KMS-11 (cell line): Measurements from ENCODE around the gene MITF.

Source experiments
- H2AFZ ChIP-seq: fragments of 200-600 bp; sonication (generic); 2 replicates; pipeline ENCODE4 v1.6.1; 2016; ENCODE audit warnings: antibody characterized with exemption, mixed run types, low read depth
- H3K27ac ChIP-seq: fragments of 200-600 bp; sonication (generic); 2 replicates; pipeline ENCODE4 v1.6.1; 2016; ENCODE audit warnings: mild to moderate bottlenecking, mixed run types
- H3K27me3 ChIP-seq: fragments of 200-600 bp; sonication (generic); 2 replicates; pipeline ENCODE4 v1.6.1; 2017; ENCODE audit warnings: mild to moderate bottlenecking, low read depth, mixed run types, moderate library complexity; ENCODE audit not compliant: insufficient read depth
- H3K36me3 ChIP-seq: fragments of 200-600 bp; sonication (generic); 2 replicates; pipeline ENCODE4 v1.6.1; 2017; ENCODE audit warnings: mild to moderate bottlenecking, mixed run types; ENCODE audit not compliant: insufficient read depth
- H3K4me1 ChIP-seq: fragments of 200-600 bp; sonication (generic); 2 replicates; pipeline ENCODE4 v1.6.1; 2016; ENCODE audit warnings: mild to moderate bottlenecking, low read depth, mixed run types; ENCODE audit not compliant: poor library complexity, severe bottlenecking
- H3K4me2 ChIP-seq: fragments of 200-600 bp; sonication (generic); 2 replicates; pipeline ENCODE4 v1.7.0; 2016; ENCODE audit warnings: mild to moderate bottlenecking, mixed run types
- H3K4me3 ChIP-seq: fragments of 200-600 bp; sonication (generic); IDR thresholded peaks from 2 replicates; pipeline ENCODE4 v1.6.1; 2017; ENCODE audit warnings: low read depth, low read length, mixed read lengths; ENCODE audit not compliant: insufficient read depth
- H3K79me2 ChIP-seq: fragments of 200-600 bp; sonication (generic); 2 replicates; pipeline ENCODE4 v1.6.1; 2016; ENCODE audit warnings: low read depth, mixed run types; ENCODE audit not compliant: insufficient read depth
- H3K9ac ChIP-seq: fragments of 200-600 bp; sonication (generic); 2 replicates; pipeline ENCODE4 v1.6.1; 2016; ENCODE audit warnings: mild to moderate bottlenecking, mixed run types
- H4K20me1 ChIP-seq: fragments of 200-600 bp; sonication (generic); 2 replicates; pipeline ENCODE4 v1.6.1; 2016; ENCODE audit warnings: mild to moderate bottlenecking, mixed run types; ENCODE audit not compliant: insufficient read depth
- TF ChIP-seq, protein P1 (sequence below): fragments of 200-600 bp; sonication (generic); conservative IDR thresholded peaks from 2 replicates; pipeline ENCODE4 v1.6.1; 2017; ENCODE audit warnings: low read depth, mild to moderate bottlenecking, antibody characterized with exemption, low read length, moderate library complexity, mixed read lengths

MITF gene

GRCh38 chr3:69882560-69882959 is 143.3 kb downstream of the MITF start:
- H3K4me1 ChIP-seq: no peaks in the 10 kb centered on the region
- no peak overlapping the region for H3K9ac ChIP-seq
- H3K27ac ChIP-seq: no peak overlapping the region
- no peaks in the 10 kb centered on the region for H3K79me2 ChIP-seq
- no peak overlapping the region for H2AFZ ChIP-seq
- no peaks in the 10 kb centered on the region for H3K27me3 ChIP-seq
- no peaks in the 10 kb centered on the region for H3K36me3 ChIP-seq
- no peaks in the 10 kb centered on the region for H4K20me1 ChIP-seq
- no peak overlapping the region for H3K4me2 ChIP-seq
- no peak overlapping the region for H3K4me3 ChIP-seq
- TF ChIP-seq, protein P1, sequence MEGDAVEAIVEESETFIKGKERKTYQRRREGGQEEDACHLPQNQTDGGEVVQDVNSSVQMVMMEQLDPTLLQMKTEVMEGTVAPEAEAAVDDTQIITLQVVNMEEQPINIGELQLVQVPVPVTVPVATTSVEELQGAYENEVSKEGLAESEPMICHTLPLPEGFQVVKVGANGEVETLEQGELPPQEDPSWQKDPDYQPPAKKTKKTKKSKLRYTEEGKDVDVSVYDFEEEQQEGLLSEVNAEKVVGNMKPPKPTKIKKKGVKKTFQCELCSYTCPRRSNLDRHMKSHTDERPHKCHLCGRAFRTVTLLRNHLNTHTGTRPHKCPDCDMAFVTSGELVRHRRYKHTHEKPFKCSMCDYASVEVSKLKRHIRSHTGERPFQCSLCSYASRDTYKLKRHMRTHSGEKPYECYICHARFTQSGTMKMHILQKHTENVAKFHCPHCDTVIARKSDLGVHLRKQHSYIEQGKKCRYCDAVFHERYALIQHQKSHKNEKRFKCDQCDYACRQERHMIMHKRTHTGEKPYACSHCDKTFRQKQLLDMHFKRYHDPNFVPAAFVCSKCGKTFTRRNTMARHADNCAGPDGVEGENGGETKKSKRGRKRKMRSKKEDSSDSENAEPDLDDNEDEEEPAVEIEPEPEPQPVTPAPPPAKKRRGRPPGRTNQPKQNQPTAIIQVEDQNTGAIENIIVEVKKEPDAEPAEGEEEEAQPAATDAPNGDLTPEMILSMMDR: no peak

GRCh38 chr3:69888040-69888942 is 149.0 kb downstream of the MITF start:
- no peaks in the 10 kb centered on the region for H3K4me1 ChIP-seq
- H2AFZ ChIP-seq: no peak overlapping the region

DNA sequence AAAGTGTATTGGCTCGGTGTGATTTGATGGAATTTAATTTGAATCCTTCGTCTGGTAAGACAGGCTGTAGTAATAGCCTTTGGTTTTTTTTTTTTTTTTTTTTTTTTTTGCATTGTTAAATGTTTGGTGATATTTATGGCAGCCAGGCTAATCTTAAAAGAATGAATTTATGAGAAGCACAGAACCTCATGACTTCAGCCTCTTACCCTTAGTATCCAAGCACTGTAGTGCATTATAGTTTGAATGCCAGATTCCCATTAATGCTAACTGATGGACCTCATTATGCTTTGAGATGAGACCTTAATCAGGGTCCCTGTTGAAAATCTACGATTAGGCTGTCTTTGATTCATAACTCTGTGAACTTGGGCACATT is 149.7 kb downstream of the MITF start:
- Histone ChIP-seq H3K4me2 (no peak overlapping the region), H3K4me1 (no peaks in the 10 kb centered on the region), H3K4me3 (no peak overlapping the region), H2AFZ (no peak overlapping the region), H3K9ac (no peak overlapping the region), H3K79me2 (no peaks in the 10 kb centered on the region), H4K20me1 (no peaks in the 10 kb centered on the region), H3K27me3 (no peaks in the 10 kb centered on the region), H3K36me3 (no peaks in the 10 kb centered on the region), H3K27ac (no peak overlapping the region)
- TF ChIP-seq, protein P1: no peak

More at GRCh38 chr3:69888040-69888942, 149.0 kb downstream of the MITF start:
- no peak overlapping the region for H3K27ac ChIP-seq
- H4K20me1 ChIP-seq: no peaks in the 10 kb centered on the region
- no peaks in the 10 kb centered on the region for H3K36me3 ChIP-seq
- H3K79me2 ChIP-seq: no peaks in the 10 kb centered on the region
- no peaks in the 10 kb centered on the region for H3K27me3 ChIP-seq
- H3K9ac ChIP-seq: no peak overlapping the region
- TF ChIP-seq, protein P1: no peak
- no peak overlapping the region for H3K4me3 ChIP-seq
- H3K4me2 ChIP-seq: no peak overlapping the region

DNA sequence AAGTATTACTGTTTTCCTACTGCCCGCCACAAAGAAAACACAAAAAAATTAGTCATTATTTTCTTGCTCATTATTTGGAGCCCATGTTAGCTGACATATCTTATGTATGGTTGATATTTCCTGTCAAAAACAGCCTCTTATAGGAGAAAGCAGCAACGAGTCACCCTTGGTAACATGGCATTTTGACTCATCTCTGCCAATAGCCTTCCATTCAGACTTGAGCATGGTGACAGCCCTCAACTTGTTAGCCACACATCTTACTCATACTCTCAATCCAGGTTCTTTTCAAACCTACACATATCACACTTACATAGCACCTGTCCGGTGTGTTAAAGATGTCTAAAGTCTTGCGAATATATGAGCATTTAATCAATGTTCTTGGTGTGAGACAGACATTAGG is 150.8 kb downstream of the MITF start:
- no peaks in the 10 kb centered on the region for H3K27me3 ChIP-seq
- H3K4me3 ChIP-seq: no peak overlapping the region
- H3K36me3 ChIP-seq: no peaks in the 10 kb centered on the region
- no peak overlapping the region for H3K4me2 ChIP-seq
- no peaks in the 10 kb centered on the region for H3K4me1 ChIP-seq
- no peaks in the 10 kb centered on the region for H3K79me2 ChIP-seq
- H3K27ac ChIP-seq: no peak overlapping the region
- TF ChIP-seq, protein P1: no peak
- H3K9ac ChIP-seq: no peak overlapping the region
- no peak overlapping the region for H2AFZ ChIP-seq
- H4K20me1 ChIP-seq: no peaks in the 10 kb centered on the region
